CD14-positive monocyte (primary cell): ENCODE measurements around the gene SLC66A3. TPM values are rescaled to one million over a fixed set of nuclear protein-coding genes. Genes with fewer than 3 reads are reported as not detected.

ENCODE experiments used
- DNase-seq, 3 donors: peaks; one replicate each; pipeline ENCODE4 v3.0.0-alpha.2; 2011 to 2022
- H2AFZ ChIP-seq: 2 replicates; pipeline ENCODE4 v1.6.0; 2012; ENCODE audit warnings: mild to moderate bottlenecking, low read depth, low read length, inconsistent platforms; ENCODE audit not compliant: insufficient read depth, poor library complexity, severe bottlenecking
- H3K27ac ChIP-seq, 2 donors: 1 replicate in 1 of 2; 2 replicates in 1 of 2; pipeline ENCODE4 v1.5.1; 2012 to 2013; ENCODE audit warnings: low read length in 2 of 2, control low read depth in 1 of 2, inconsistent platforms in 1 of 2, low read depth in 1 of 2, mild to moderate bottlenecking in 1 of 2
- H3K27me3 ChIP-seq, 2 donors: one replicate each; pipeline versions ENCODE4 v1.6.0 to v1.6.1; 2011 to 2013; ENCODE audit warnings: low read length in 2 of 2; ENCODE audit not compliant: control insufficient read depth in 2 of 2, insufficient read depth in 2 of 2
- H3K36me3 ChIP-seq, 2 donors: replicated peaks in 1 of 2; 1 replicate in 1 of 2; 2 replicates in 1 of 2; pipeline versions ENCODE4 v1.5.1 to v1.6.1; 2012 to 2013; ENCODE audit warnings: low read length in 2 of 2, control low read depth in 1 of 2, inconsistent platforms in 1 of 2, mild to moderate bottlenecking in 1 of 2; ENCODE audit not compliant: insufficient read depth in 2 of 2, control insufficient read depth in 1 of 2
- H3K4me1 ChIP-seq, 2 donors: 1 replicate in 1 of 2; 2 replicates in 1 of 2; pipeline versions ENCODE4 v1.5.1 to v1.6.1; 2012 to 2013; ENCODE audit warnings: low read length in 2 of 2, control low read depth in 1 of 2, inconsistent platforms in 1 of 2, mild to moderate bottlenecking in 1 of 2, moderate library complexity in 1 of 2; ENCODE audit not compliant: insufficient read depth in 2 of 2, control insufficient read depth in 1 of 2
- H3K4me2 ChIP-seq: replicated peaks from 2 replicates; pipeline ENCODE3; 2012; ENCODE audit warnings: low read length, moderate library complexity, mild to moderate bottlenecking; ENCODE audit not compliant: poor library complexity, severe bottlenecking; ENCODE audit errors: extremely low read depth
- H3K4me3 ChIP-seq, 3 experiments: fragments of 200-600 bp in 1 of 3; sonication (generic) in 1 of 3; replicated peaks in 1 of 3; 1 replicate in 2 of 3; 2 replicates in 1 of 3; pipeline ENCODE4 v1.5.1; 2011 to 2013; ENCODE audit warnings: low read length in 3 of 3, mild to moderate bottlenecking in 3 of 3, control low read depth in 2 of 3, low read depth in 2 of 3, inconsistent platforms in 1 of 3, moderate library complexity in 1 of 3
- H3K79me2 ChIP-seq: 2 replicates; pipeline ENCODE4 v1.6.0; 2012; ENCODE audit warnings: mild to moderate bottlenecking, control low read depth, inconsistent platforms, low read length, moderate library complexity; ENCODE audit not compliant: insufficient read depth
- H3K9ac ChIP-seq: 2 replicates; pipeline ENCODE4 v1.6.0; 2017; ENCODE audit warnings: low read length, mild to moderate bottlenecking; ENCODE audit not compliant: insufficient read depth, poor library complexity, severe bottlenecking
- H3K9me3 ChIP-seq, 2 donors: replicated peaks in 1 of 2; 1 replicate in 1 of 2; 2 replicates in 1 of 2; pipeline versions ENCODE4 v1.5.1 to v1.6.1; 2012 to 2013; ENCODE audit warnings: low read length in 2 of 2, control low read depth in 1 of 2; ENCODE audit not compliant: control insufficient read depth in 1 of 2, insufficient read depth in 1 of 2
- H4K20me1 ChIP-seq: 2 replicates; pipeline ENCODE4 v1.6.0; 2012; ENCODE audit warnings: mild to moderate bottlenecking, low read length, control low read depth, moderate library complexity; ENCODE audit not compliant: insufficient read depth
- H3K27ac Mint-ChIP-seq, 7 donors: one replicate each; pipeline ENCODE4 v1.8.0; 2020; ENCODE audit warnings: mild to moderate bottlenecking in 7 of 7, mixed read lengths in 7 of 7, moderate library complexity in 6 of 7, inconsistent platforms in 2 of 7
- H3K27me3 Mint-ChIP-seq, 3 donors: one replicate each; pipeline ENCODE4 v1.8.0; 2021 to 2022; ENCODE audit warnings: low read depth in 3 of 3, mild to moderate bottlenecking in 3 of 3, mixed read lengths in 3 of 3, moderate library complexity in 3 of 3, inconsistent platforms in 1 of 3
- H3K36me3 Mint-ChIP-seq, 2 donors: one replicate each; pipeline ENCODE4 v1.8.0; 2020; ENCODE audit warnings: mixed read lengths in 2 of 2, inconsistent platforms in 1 of 2, mild to moderate bottlenecking in 1 of 2
- H3K4me1 Mint-ChIP-seq: one replicate; pipeline ENCODE4 v1.8.0; 2020; ENCODE audit warnings: mild to moderate bottlenecking, mixed read lengths
- H3K4me3 Mint-ChIP-seq, 2 donors: one replicate each; pipeline ENCODE4 v1.8.0; 2020; ENCODE audit warnings: mild to moderate bottlenecking in 2 of 2, mixed read lengths in 2 of 2, moderate library complexity in 1 of 2
- H3K9me3 Mint-ChIP-seq, 7 donors: one replicate each; pipeline ENCODE4 v1.8.0; 2020 to 2022; ENCODE audit warnings: mixed read lengths in 7 of 7, mild to moderate bottlenecking in 6 of 7, moderate library complexity in 6 of 7, inconsistent platforms in 2 of 7
- CTCF ChIP-seq: fragments of 200-600 bp; IDR thresholded peaks from one replicate; pipeline ENCODE4 v1.8.0; 2022; ENCODE audit warnings: antibody characterized with exemption, mild to moderate bottlenecking
- WGBS: methylation state at CpG from one replicate; pipeline ENCODE4 v1.1.5; 2013; ENCODE audit warnings: missing lambda C conversion rate; ENCODE audit not compliant: insufficient coverage; 5-methylcytosine and 5-hydroxymethylcytosine counted together
- intact Hi-C, 2 donors: fragments of 100-400 bp; cut with micrococcal nuclease; formaldehyde crosslinking; loops; one replicate each; pipeline versions ENCODE4 v1.15.0 to v1.15.1; 2023
- polyA plus RNA-seq, 3 donors: library from polyadenylated mRNA; depleted of rRNA in 1 of 3; unstranded in 2 of 3; stranded (reverse) in 1 of 3; fragments of 300-500 nt in 2 of 3; fragments of >200 nt in 1 of 3; fragmentation: Illumina TruSeq in 2 of 3; gene quantifications; 1 replicate in 2 of 3; 2 replicates in 1 of 3; pipeline ENCODE4 v1.2.3, GENCODE V29; 2012 to 2021

SLC66A3 gene
- polyA plus RNA-seq, 3 donors: 51.8 to 188 (median 169) TPM

- Mint-ChIP-seq H3K4me3 (no peak overlapping the region), H3K27me3 (peaks cover 6 to 15% (median 8%) of the 10 kb centered on the region in 3 donors), H3K4me1 (peaks cover 16% of the 10 kb centered on the region), H3K27ac (no peak overlapping the region), H3K36me3 (peaks cover 0 to 5% of the 10 kb centered on the region in 2 donors), H3K9me3 (peaks cover 5 to 15% (median 11%) of the 10 kb centered on the region in 7 donors)
- Histone ChIP-seq H3K36me3 (no peaks in the 10 kb centered on the region), H4K20me1 (no peaks in the 10 kb centered on the region), H3K4me1 (peaks cover 17 to 26% of the 10 kb centered on the region in 2 donors), H3K27ac (no peak overlapping the region), H3K9ac (no peak overlapping the region), H3K79me2 (no peaks in the 10 kb centered on the region), H3K27me3 (no peaks in the 10 kb centered on the region), H2AFZ (no peak overlapping the region), H3K4me2 (no peak overlapping the region), H3K9me3 (peaks cover 0 to 19% of the 10 kb centered on the region in 2 donors), H3K4me3 (no peak overlapping the region)
- WGBS: 100% methylated on average over 2 of the region's 6 CpGs
- intact Hi-C loops: no loop called here
- DNase-seq: no peak
- no peak for TF ChIP-seq CTCF
These were observed 12.3 kb upstream of the SLC66A3 start for GRCh38 chr2:11142987-11143386.

GRCh38 chr2:11144077-11144737 lies 11.1 kb upstream of the SLC66A3 start:
- no peak overlapping the region for H3K4me3 ChIP-seq
- intact Hi-C loops: no loop called here
- Mint-ChIP-seq H3K9me3 (peaks cover 5 to 13% (median 11%) of the 10 kb centered on the region in 7 donors), H3K27ac (peak overlapping the region in 1 of 7 donors; percentile 50), H3K27me3 (peaks cover 6 to 15% (median 8%) of the 10 kb centered on the region in 3 donors), H3K4me3 (no peak overlapping the region), H3K4me1 (peaks cover 16% of the 10 kb centered on the region), H3K36me3 (peaks cover 0 to 5% of the 10 kb centered on the region in 2 donors)
- H3K27ac ChIP-seq: no peak overlapping the region
- H3K4me2 ChIP-seq: no peak overlapping the region
- H3K79me2 ChIP-seq: no peaks in the 10 kb centered on the region
- WGBS: 98% methylated on average over 5 of the region's 7 CpGs
- H3K9me3 ChIP-seq: peaks cover 0 to 19% of the 10 kb centered on the region in 2 donors
- DNase-seq: no peak
- H3K27me3 ChIP-seq: no peaks in the 10 kb centered on the region
- H4K20me1 ChIP-seq: no peaks in the 10 kb centered on the region
- H2AFZ ChIP-seq: no peak overlapping the region
- no peak overlapping the region for H3K9ac ChIP-seq
- H3K4me1 ChIP-seq: peaks cover 17 to 26% of the 10 kb centered on the region in 2 donors
- TF ChIP-seq CTCF: no peak
- H3K36me3 ChIP-seq: no peaks in the 10 kb centered on the region
